Activated naive CD8-positive, alpha-beta T cell treated with anti-CD3 and anti-CD28 coated beads, Interleukin-2, amount 10 ng/mL, durations not matched to agents 7 days and 5 days (primary cell): ENCODE results near the gene MLF2. TPM values are rescaled to one million over a fixed set of nuclear protein-coding genes. Genes with fewer than 3 reads are reported as not detected.

Experiments used
- ATAC-seq: fragments of 150-1000 bp; cut with Tn5 transposase; one replicate; pipeline ENCODE4 v1.10.0; 2021; ENCODE audit warnings: low read depth, moderate library complexity
- POLR2A ChIA-PET: fragments of 350-600 bp; sonication (Branson Sonifier 250); formaldehyde crosslinking; loops from one replicate; lab custom pipeline; 2021; ENCODE audit warnings: antibody characterized with exemption; lab: Charles Lee
- DNase-seq: peaks from one replicate; pipeline ENCODE4 v3.0.0; 2021
- H3K27ac Mint-ChIP-seq: one replicate; pipeline ENCODE4 v1.8.0; 2022; ENCODE audit warnings: mild to moderate bottlenecking, mixed read lengths
- H3K27me3 Mint-ChIP-seq: one replicate; pipeline ENCODE4 v1.8.0; 2022; ENCODE audit warnings: mild to moderate bottlenecking, moderate library complexity, mixed read lengths
- H3K36me3 Mint-ChIP-seq: one replicate; pipeline ENCODE4 v1.8.0; 2021; ENCODE audit warnings: mild to moderate bottlenecking, mixed read lengths
- H3K4me1 Mint-ChIP-seq: one replicate; pipeline ENCODE4 v1.8.0; 2021; ENCODE audit warnings: mixed read lengths
- H3K4me3 Mint-ChIP-seq: one replicate; pipeline ENCODE4 v1.8.0; 2022; ENCODE audit warnings: mild to moderate bottlenecking, moderate library complexity, mixed read lengths
- H3K9me3 Mint-ChIP-seq: one replicate; pipeline ENCODE4 v1.8.0; 2021; ENCODE audit warnings: mixed read lengths
- total RNA-seq, 2 experiments: library from RNA; stranded (reverse); gene quantifications; one replicate each; pipeline ENCODE4 v1.2.3, GENCODE V29; 2021

MLF2 gene
- total RNA-seq, 2 experiments from 2014 or later, result 108 to 118 TPM

- Mint-ChIP-seq H3K4me1 (peaks cover 44% of the 10 kb centered on the region), H3K9me3 (no peaks in the 10 kb centered on the region), H3K27me3 (peaks cover 45% of the 10 kb centered on the region), H3K27ac (peak overlapping the region; percentile 64), H3K36me3 (peaks cover 7% of the 10 kb centered on the region), H3K4me3 (peak overlapping the region; percentile 94)
- POLR2A ChIA-PET, result interaction anchor here (1.0 to 3.3 kb wide), 8 partner anchors 7 to 85 kb away, joined by 3 to 32 read pairs (median 6); partner anchors contain the start of genes CDCA3, COPS7A, MLF2 and USP5
- DNase-seq, result peak; percentile 80
- ATAC-seq, result peak; percentile 72
Measured at GRCh38 chr12:6766651-6767349, 13.9 kb upstream of the MLF2 start.

- H3K4me1 Mint-ChIP-seq, result peaks cover 36% of the 10 kb centered on the region
- ATAC-seq (peak; percentile 9), DNase-seq (peak; percentile 62)
- H3K36me3 Mint-ChIP-seq, result peaks cover 6% of the 10 kb centered on the region
- peaks cover 50% of the 10 kb centered on the region for H3K27me3 Mint-ChIP-seq
- POLR2A ChIA-PET, result interaction anchor here (0.6 to 3.3 kb wide), 9 partner anchors 8 to 86 kb away, joined by 3 to 32 read pairs (median 6); partner anchors contain the start of genes CDCA3, COPS7A, MLF2 and USP5
- H3K4me3 Mint-ChIP-seq, result peak within 1 kb of the TSS; percentile 94
- H3K27ac Mint-ChIP-seq, result peak within 1 kb of the TSS; percentile 64
- H3K9me3 Mint-ChIP-seq, result no peaks in the 10 kb centered on the region
Measured at GRCh38 chr12:6765634-6766581, 13.0 kb upstream of the MLF2 start, which contains the start of gene PTMS. Gene PTMS (plus strand): TSS chr12:6766363. CDS start chr12:6766706, 343 bp downstream.

- peaks cover 4% of the 10 kb centered on the region for H3K36me3 Mint-ChIP-seq
- POLR2A ChIA-PET, result interaction anchor here (0.6 to 3.3 kb wide), 5 partner anchors 9 to 87 kb away, joined by 3 to 32 read pairs (median 9); partner anchors contain the start of genes COPS7A, MLF2 and USP5
- H3K27me3 Mint-ChIP-seq, result peaks cover 50% of the 10 kb centered on the region
- ATAC-seq (no peak), DNase-seq (no peak)
- H3K4me3 Mint-ChIP-seq, result peak overlapping the region; percentile 74
- peaks cover 33% of the 10 kb centered on the region for H3K4me1 Mint-ChIP-seq
- H3K9me3 Mint-ChIP-seq, result no peaks in the 10 kb centered on the region
- no peak overlapping the region for H3K27ac Mint-ChIP-seq
Measured at GRCh38 chr12:6765048-6765633, 12.2 kb upstream of the MLF2 start.

- Mint-ChIP-seq H3K36me3 (peaks cover 2% of the 10 kb centered on the region), H3K9me3 (no peaks in the 10 kb centered on the region), H3K27ac (peak overlapping the region; percentile 55), H3K4me3 (peak overlapping the region; percentile 80), H3K27me3 (peaks cover 53% of the 10 kb centered on the region), H3K4me1 (peaks cover 32% of the 10 kb centered on the region)
- ATAC-seq (peak; percentile 70), DNase-seq (no peak)
- POLR2A ChIA-PET, result interaction anchor here (0.7 to 2.7 kb wide), 2 partner anchors 11 kb away, joined by 3 to 9 read pairs; partner anchors contain the start of gene MLF2
Measured at GRCh38 chr12:6764011-6764828, 11.3 kb upstream of the MLF2 start.

DNA sequence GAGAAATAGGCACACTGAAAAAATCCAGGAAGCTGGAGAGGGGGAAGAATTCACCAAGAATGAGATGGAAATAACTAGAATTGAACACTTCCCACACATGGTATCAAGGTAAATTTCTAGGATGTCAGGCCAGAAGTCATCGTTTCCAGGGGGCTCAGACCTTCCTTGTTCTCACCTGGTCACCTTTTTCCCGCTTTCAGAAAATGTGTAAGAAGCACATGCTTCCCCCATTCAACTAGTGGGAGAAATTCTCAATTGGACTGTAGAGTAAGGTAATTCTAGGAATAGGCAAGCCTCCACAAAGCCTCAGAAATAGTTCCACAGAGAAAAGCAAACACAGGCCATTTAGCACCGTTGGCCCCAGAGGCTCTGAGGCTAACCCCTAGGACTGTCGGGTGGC lies 10.4 kb upstream of the MLF2 start:
- Mint-ChIP-seq H3K9me3 (no peaks in the 10 kb centered on the region), H3K4me3 (no peak overlapping the region), H3K36me3 (peaks cover 2% of the 10 kb centered on the region), H3K27me3 (peaks cover 54% of the 10 kb centered on the region), H3K27ac (no peak overlapping the region), H3K4me1 (peaks cover 34% of the 10 kb centered on the region)
- DNase-seq (no peak), ATAC-seq (no peak)
- POLR2A ChIA-PET, result interaction anchor here (0.7 kb wide), 1 partner anchor 11 kb away, joined by 3 read pairs; the partner anchor contains the start of gene MLF2

- no peak for ATAC-seq
- Mint-ChIP-seq H3K9me3 (no peaks in the 10 kb centered on the region), H3K4me3 (no peak overlapping the region), H3K4me1 (peaks cover 24% of the 10 kb centered on the region), H3K27me3 (peaks cover 45% of the 10 kb centered on the region), H3K36me3 (peaks cover 2% of the 10 kb centered on the region), H3K27ac (no peak overlapping the region)
- POLR2A ChIA-PET, result interaction anchor here (0.7 to 1.8 kb wide), 3 partner anchors 15 to 71 kb away, joined by 3 to 8 read pairs (median 3); no protein-coding TSS in a partner anchor
- no peak for DNase-seq
Measured at GRCh38 chr12:6759741-6760140, 6.8 kb upstream of the MLF2 start.

DNA sequence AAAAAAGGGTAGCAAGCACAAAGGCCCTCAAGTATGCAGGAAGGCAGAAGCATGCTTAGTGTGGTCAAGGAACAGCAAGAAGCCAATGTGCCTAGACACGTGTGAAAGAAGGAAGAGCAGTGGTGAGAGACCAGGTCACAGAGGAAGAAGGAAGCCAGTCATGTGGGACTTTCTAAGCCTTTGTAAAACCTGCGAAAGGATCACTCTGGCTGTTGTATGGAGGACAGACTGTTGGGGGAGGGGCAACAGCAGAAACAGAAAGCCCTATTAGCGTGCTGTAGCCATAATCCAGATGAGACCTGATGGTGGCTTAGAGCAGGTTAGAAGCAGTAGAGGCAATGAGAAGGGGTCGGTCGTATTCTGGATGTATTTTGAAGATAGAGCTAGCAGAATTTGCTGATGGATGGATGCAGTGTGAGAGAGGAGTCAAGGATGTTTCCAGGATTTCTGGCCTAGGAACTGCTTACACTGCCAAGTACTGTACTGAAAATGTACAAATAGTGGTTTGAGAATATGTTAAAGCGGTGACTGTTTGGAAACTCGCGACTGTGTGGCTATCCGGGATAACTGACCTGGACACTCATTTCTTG lies 5.7 kb upstream of the MLF2 start:
- DNase-seq, result no peak
- Mint-ChIP-seq H3K27me3 (peaks cover 35% of the 10 kb centered on the region), H3K27ac (peak overlapping the region; percentile 55), H3K4me3 (no peak overlapping the region), H3K4me1 (peaks cover 21% of the 10 kb centered on the region), H3K9me3 (no peaks in the 10 kb centered on the region), H3K36me3 (peaks cover 2% of the 10 kb centered on the region)
- ATAC-seq, result peak; percentile 17
- POLR2A ChIA-PET, result interaction anchor here (1.0 to 1.8 kb wide), 3 partner anchors 8 to 20 kb away, joined by 3 to 8 read pairs (median 3); no protein-coding TSS in a partner anchor

DNA sequence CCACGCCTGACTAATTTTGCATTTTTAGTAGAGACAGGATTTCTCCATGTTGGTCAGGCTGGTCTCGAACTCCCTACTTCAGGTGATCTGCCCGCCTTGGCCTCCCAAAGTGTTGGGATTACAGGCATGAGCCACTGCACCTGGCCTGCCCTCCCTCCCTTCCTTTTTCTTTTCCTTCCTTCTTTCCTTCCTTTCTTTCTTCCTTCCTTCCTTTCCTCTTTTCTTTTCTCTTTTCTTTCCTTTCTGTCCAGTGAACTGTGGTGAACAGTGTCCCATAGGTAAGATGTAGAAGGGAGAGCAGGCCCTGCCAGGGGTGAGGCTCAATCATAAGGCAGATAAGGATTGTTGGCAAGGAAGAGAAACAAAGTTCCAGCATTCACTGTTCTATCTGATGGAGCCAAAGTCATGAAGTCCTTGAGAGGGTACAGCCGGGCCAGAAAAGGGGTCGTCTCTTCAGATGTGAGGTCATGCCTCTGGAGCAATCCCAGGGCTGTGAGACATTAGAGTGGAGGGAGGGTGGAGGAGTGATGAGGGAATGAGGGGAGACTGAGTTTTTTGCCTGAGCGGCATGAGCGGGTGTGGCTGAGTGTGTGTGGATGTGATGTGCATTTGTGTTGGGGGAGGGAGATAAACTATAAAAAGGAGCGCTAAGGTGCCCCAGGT lies 4.2 kb upstream of the MLF2 start:
- H3K9me3 Mint-ChIP-seq, result no peaks in the 10 kb centered on the region
- H3K27me3 Mint-ChIP-seq, result peaks cover 27% of the 10 kb centered on the region
- H3K27ac Mint-ChIP-seq, result peak overlapping the region; percentile 3
- H3K4me3 Mint-ChIP-seq, result no peak overlapping the region
- POLR2A ChIA-PET, result no interaction called here
- no peak for ATAC-seq
- H3K36me3 Mint-ChIP-seq, result peaks cover 3% of the 10 kb centered on the region
- no peak for DNase-seq
- H3K4me1 Mint-ChIP-seq, result peaks cover 24% of the 10 kb centered on the region

DNA sequence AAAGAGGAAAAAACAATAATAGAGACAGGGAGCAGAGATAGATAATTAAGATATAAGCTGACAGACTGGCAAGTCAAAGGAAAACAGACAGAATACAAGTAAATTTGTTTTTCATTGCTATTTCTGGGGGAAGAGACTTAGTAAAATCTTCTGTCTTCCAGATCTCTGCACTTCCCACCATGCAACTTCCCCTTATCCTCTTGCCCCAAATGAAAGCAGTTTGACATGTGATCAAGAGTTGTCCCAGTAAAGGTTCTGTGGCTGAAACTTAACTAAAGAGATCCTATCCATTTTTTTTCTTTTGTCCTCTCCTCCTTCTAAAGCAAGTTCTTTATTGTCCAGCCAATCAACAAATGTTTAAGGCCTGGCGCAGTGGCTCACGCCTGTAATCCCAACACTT lies 1.5 kb upstream of the MLF2 start:
- no peak for ATAC-seq
- H3K9me3 Mint-ChIP-seq, result no peaks in the 10 kb centered on the region
- peaks cover 14% of the 10 kb centered on the region for H3K27me3 Mint-ChIP-seq
- no peak overlapping the region for H3K4me3 Mint-ChIP-seq
- POLR2A ChIA-PET, result interaction anchor here (0.6 to 3.8 kb wide), 9 partner anchors 10 to 98 kb away, joined by 8 to 43 read pairs (median 16); partner anchors contain the start of genes CDCA3, PTMS, USP5 and ZNF384
- H3K27ac Mint-ChIP-seq, result no peak overlapping the region
- peaks cover 12% of the 10 kb centered on the region for H3K36me3 Mint-ChIP-seq
- peaks cover 35% of the 10 kb centered on the region for H3K4me1 Mint-ChIP-seq
- DNase-seq, result no peak

- DNase-seq (no peak), ATAC-seq (no peak)
- Mint-ChIP-seq H3K4me1 (peaks cover 33% of the 10 kb centered on the region), H3K4me3 (peak overlapping the region; percentile 95), H3K36me3 (peaks cover 16% of the 10 kb centered on the region), H3K9me3 (no peaks in the 10 kb centered on the region), H3K27me3 (peaks cover 10% of the 10 kb centered on the region), H3K27ac (peak overlapping the region; percentile 98)
- POLR2A ChIA-PET, result interaction anchor here (0.7 to 3.8 kb wide), 17 partner anchors 10 to 300 kb away, joined by 3 to 43 read pairs (median 11); partner anchors contain the start of genes CDCA3, COPS7A, PTMS and USP5
Measured at GRCh38 chr12:6753772-6754356, 923 bp upstream of the MLF2 start.
